Epithelial cell of proximal tubule (primary cell): ENCODE results near the gene PLIN4. TPM values are rescaled to one million over a fixed set of nuclear protein-coding genes. Genes with fewer than 3 reads are reported as not detected.
"Not testable (repeated sequence)": the region's sequence is repeated elsewhere in the genome, so short reads cannot be mapped to it uniquely, and the experiment has no call there.

Experiments
- DNase-seq: peaks from one replicate; pipeline ENCODE4 v3.0.0-alpha.2; 2011; ENCODE audit warnings: low read depth
- H3K4me3 ChIP-seq: 2 replicates; pipeline ENCODE4 v1.5.1; 2011; ENCODE audit warnings: low read depth, mild to moderate bottlenecking, low read length
- CTCF ChIP-seq: conservative IDR thresholded peaks from 2 replicates; pipeline ENCODE4 v1.5.1; 2012; ENCODE audit warnings: low read depth, mild to moderate bottlenecking, low read length
- total RNA-seq: library from RNA; depleted of rRNA; stranded (reverse); fragments of >200 nt; gene quantifications from 2 replicates; pipeline ENCODE4 v1.2.3, GENCODE V29; 2015

PLIN4 gene
- total RNA-seq: not detected in 2 replicates

- TF ChIP-seq CTCF: no peak
- H3K4me3 ChIP-seq: peak within 1 kb of the TSS; percentile 19
- DNase-seq: no peak
Measured at GRCh38 chr19:4518345-4519171, at the start of gene PLIN4. PLIN4 (minus strand) TSS chr19:4518486; CDS start chr19:4518272, 214 bp downstream.

- DNase-seq: no peak
- TF ChIP-seq CTCF: peak; percentile 85
- H3K4me3 ChIP-seq: no peak overlapping the region
Measured at GRCh38 chr19:4567584-4568071, 49.3 kb upstream of the PLIN4 start.

- TF ChIP-seq CTCF: no peak
- no peak overlapping the region for H3K4me3 ChIP-seq
- no peak for DNase-seq
Measured at GRCh38 chr19:4566402-4567051, 48.2 kb upstream of the PLIN4 start.

- not testable (repeated sequence) for DNase-seq, H3K4me3 ChIP-seq
Measured at GRCh38 chr19:4563562-4563961, 45.3 kb upstream of the PLIN4 start.

- DNase-seq, H3K4me3 ChIP-seq: not testable (repeated sequence)
Measured at GRCh38 chr19:4562085-4562484, 43.8 kb upstream of the PLIN4 start.

GRCh38 chr19:4559569-4559968 is 41.3 kb upstream of the PLIN4 start, which contains the start of gene SEMA6B:
SEMA6B (minus strand) TSS chr19:4559684; CDS start chr19:4558457, 1,227 bp downstream.
- H3K4me3 ChIP-seq: no peak within 1 kb of the TSS
- DNase-seq: no peak
- TF ChIP-seq CTCF: no peak

- H3K4me3 ChIP-seq: no peak overlapping the region
- TF ChIP-seq CTCF: peak; percentile 88
- DNase-seq: no peak
Measured at GRCh38 chr19:4557971-4558941, 40.0 kb upstream of the PLIN4 start.
